Liver (tissue), 9 donors: ENCODE data around the gene CAPN2. TPM values are rescaled to one million over a fixed set of nuclear protein-coding genes. Genes with fewer than 3 reads are reported as not detected.
"Not testable (repeated sequence)": the region's sequence is repeated elsewhere in the genome, so short reads cannot be mapped to it uniquely, and the experiment has no call there.

Experiments used
- DNase-seq: peaks from one replicate; pipeline ENCODE4 v3.0.0-alpha.2; 2017; ENCODE audit warnings: low spot score
- H3K27ac ChIP-seq, 2 donors: one replicate each; pipeline ENCODE4 v1.7.0; 2013; ENCODE audit warnings: inconsistent platforms in 2 of 2, low read length in 2 of 2, control low read depth in 1 of 2, low read depth in 1 of 2, mild to moderate bottlenecking in 1 of 2
- H3K27me3 ChIP-seq, 4 donors: one replicate each; pipeline versions ENCODE4 v1.6.1 to v1.7.0; 2013; ENCODE audit warnings: low read length in 3 of 4, inconsistent platforms in 1 of 4, mild to moderate bottlenecking in 1 of 4, moderate library complexity in 1 of 4; ENCODE audit not compliant: control insufficient read depth in 4 of 4, insufficient read depth in 4 of 4
- H3K36me3 ChIP-seq, 4 donors: one replicate each; pipeline versions ENCODE4 v1.6.1 to v1.7.0; 2013; ENCODE audit warnings: low read length in 3 of 4, mild to moderate bottlenecking in 3 of 4, low read depth in 1 of 4, moderate library complexity in 1 of 4; ENCODE audit not compliant: control insufficient read depth in 4 of 4, insufficient read depth in 3 of 4
- H3K4me1 ChIP-seq, 4 donors: one replicate each; pipeline versions ENCODE4 v1.6.1 to v1.7.0; 2013; ENCODE audit warnings: low read length in 3 of 4, mild to moderate bottlenecking in 3 of 4, moderate library complexity in 1 of 4; ENCODE audit not compliant: control insufficient read depth in 4 of 4, insufficient read depth in 4 of 4
- H3K4me3 ChIP-seq, 3 donors: one replicate each; pipeline versions ENCODE4 v1.6.1 to v1.7.0; 2013; ENCODE audit warnings: low read length in 3 of 3, control low read depth in 1 of 3, low read depth in 1 of 3, mild to moderate bottlenecking in 1 of 3
- H3K9ac ChIP-seq, 2 donors: one replicate each; pipeline ENCODE4 v1.7.0; 2013; ENCODE audit warnings: low read length in 2 of 2, mild to moderate bottlenecking in 2 of 2, moderate library complexity in 2 of 2, control low read depth in 1 of 2, low read depth in 1 of 2
- H3K9me3 ChIP-seq, 4 donors: one replicate each; pipeline versions ENCODE4 v1.6.1 to v1.7.0; 2013; ENCODE audit warnings: low read length in 3 of 4; ENCODE audit not compliant: control insufficient read depth in 4 of 4
- ATF3 ChIP-seq: IDR thresholded peaks from 2 replicates; pipeline ENCODE4 v1.6.1; 2016; ENCODE audit warnings: antibody characterized with exemption
- CTCF ChIP-seq: fragments of 150-350 bp; IDR thresholded peaks from 2 replicates; pipeline ENCODE4 v1.5.1; 2017; ENCODE audit warnings: improper control_type of control experiment, low read depth, low read length; ENCODE audit not compliant: missing input control
- EGR1 ChIP-seq, 2 donors: IDR thresholded peaks; 2 replicates each; pipeline ENCODE4 v1.6.1; 2016 to 2018; ENCODE audit warnings: antibody characterized with exemption in 2 of 2, low read depth in 2 of 2
- FOXA1 ChIP-seq: IDR thresholded peaks from 2 replicates; pipeline ENCODE4 v1.6.1; 2016; ENCODE audit warnings: antibody characterized with exemption
- FOXA2 ChIP-seq: IDR thresholded peaks from 2 replicates; pipeline ENCODE4 v1.6.1; 2016; ENCODE audit warnings: antibody characterized with exemption
- GABPA ChIP-seq, 2 donors: IDR thresholded peaks in 1 of 2; conservative IDR thresholded peaks in 1 of 2; 2 replicates each; pipeline ENCODE4 v1.6.1; 2016; ENCODE audit warnings: antibody characterized with exemption in 2 of 2, mild to moderate bottlenecking in 1 of 2, moderate library complexity in 1 of 2
- HNF4A ChIP-seq, 2 donors: conservative IDR thresholded peaks; 2 replicates each; pipeline ENCODE4 v1.6.1; 2016; ENCODE audit warnings: antibody characterized with exemption in 2 of 2, mild to moderate bottlenecking in 2 of 2
- HNF4G ChIP-seq: IDR thresholded peaks from 2 replicates; pipeline ENCODE4 v1.6.1; 2016; ENCODE audit warnings: antibody characterized with exemption
- JUND ChIP-seq, 2 donors: IDR thresholded peaks; 2 replicates each; pipeline ENCODE4 v1.6.1; 2016; ENCODE audit warnings: antibody characterized with exemption in 2 of 2
- MAX ChIP-seq: IDR thresholded peaks from 2 replicates; pipeline ENCODE4 v1.6.1; 2016; ENCODE audit warnings: antibody characterized with exemption
- NR2F2 ChIP-seq: IDR thresholded peaks from 2 replicates; pipeline ENCODE4 v1.6.1; 2016; ENCODE audit warnings: antibody characterized with exemption
- REST ChIP-seq: IDR thresholded peaks from 2 replicates; pipeline ENCODE4 v1.6.1; 2016; ENCODE audit warnings: antibody characterized with exemption, mild to moderate bottlenecking
- RXRA ChIP-seq, 2 donors: IDR thresholded peaks; 2 replicates each; pipeline ENCODE4 v1.6.1; 2017 to 2018; ENCODE audit warnings: antibody characterized with exemption in 2 of 2, mild to moderate bottlenecking in 1 of 2
- SP1 ChIP-seq: IDR thresholded peaks from 2 replicates; pipeline ENCODE4 v1.6.1; 2018; ENCODE audit warnings: antibody characterized with exemption, mild to moderate bottlenecking
- YY1 ChIP-seq: IDR thresholded peaks from 2 replicates; pipeline ENCODE4 v1.6.1; 2016; ENCODE audit warnings: antibody characterized with exemption, mild to moderate bottlenecking
- ZBTB33 ChIP-seq: IDR thresholded peaks from 2 replicates; pipeline ENCODE4 v1.6.1; 2016; ENCODE audit warnings: antibody characterized with exemption
- WGBS: extraction: QIAGEN DNeasy Blood & Tissue Kit; methylation state at CpG from one replicate; pipeline ENCODE4 v1.1.7; 2013; 5-methylcytosine and 5-hydroxymethylcytosine counted together
- polyA plus RNA-seq, 2 donors: library from polyadenylated mRNA; stranded (reverse) in 1 of 2; unstranded in 1 of 2; fragments of 200-250 nt in 1 of 2; fragments of >200 nt in 1 of 2; fragmentation: Nextera tagmentation in 1 of 2; extraction: Ambion mirVana in 1 of 2; gene quantifications; one replicate each; pipeline versions ENCODE4 v1.2.1 to v1.2.3, GENCODE V29; 2013 to 2015
- total RNA-seq, 2 donors: library from RNA; depleted of rRNA; stranded (reverse); fragments of >200 nt; gene quantifications; one replicate each; pipeline ENCODE4 v1.2.3, GENCODE V29; 2014
- donor health status: healthy.
- donor health status: healthy.
- donor health status: healthy.
- donor health status: healthy.
- donor health status: healthy.

CAPN2 gene
- total and polyA plus RNA-seq, 4 donors, result 11.2 to 20.7 (median 15.5) TPM

GRCh38 chr1:223815865-223816264, 103.5 kb downstream of the CAPN2 start:
- DNase-seq, result no peak
- H3K27ac ChIP-seq, result no peak overlapping the region
- WGBS, result 92% methylated on average over 3 of the region's 3 CpGs
- peaks cover 0 to 15% (median 10%) of the 10 kb centered on the region in 4 donors for H3K4me1 ChIP-seq
- no peak overlapping the region for H3K4me3 ChIP-seq
- TF ChIP-seq ZBTB33, result no peak
- TF ChIP-seq HNF4A (conservative IDR thresholded peaks at IDR 0.05), result no peak
- TF ChIP-seq YY1, result no peak
- TF ChIP-seq ATF3, result no peak
- no peak for TF ChIP-seq EGR1 (IDR thresholded peaks at IDR 0.05; ENCODE audit: low read depth in 2 of 2)
- TF ChIP-seq SP1, result no peak
- TF ChIP-seq MAX, result no peak
- TF ChIP-seq REST, result no peak
- no peak for TF ChIP-seq HNF4G
- TF ChIP-seq FOXA1, result no peak
- TF ChIP-seq CTCF, result no peak
- TF ChIP-seq GABPA (IDR thresholded peaks at IDR 0.05 in 1 of 2, conservative IDR thresholded peaks at IDR 0.05 in 1 of 2), result no peak
- no peak for TF ChIP-seq JUND (IDR thresholded peaks at IDR 0.05)
- no peak for TF ChIP-seq FOXA2
- no peak for TF ChIP-seq RXRA (IDR thresholded peaks at IDR 0.05)
- TF ChIP-seq NR2F2, result no peak
- no peak overlapping the region for H3K9ac ChIP-seq
- no peaks in the 10 kb centered on the region for H3K9me3 ChIP-seq
- peaks cover 2 to 17% (median 14%) of the 10 kb centered on the region in 4 donors for H3K36me3 ChIP-seq
- H3K27me3 ChIP-seq, result no peaks in the 10 kb centered on the region

GRCh38 chr1:223817265-223817664, 104.9 kb downstream of the CAPN2 start:
- H3K27ac ChIP-seq, H3K9me3 ChIP-seq, H3K4me3 ChIP-seq, H3K27me3 ChIP-seq, DNase-seq, H3K9ac ChIP-seq: not testable (repeated sequence)
- H3K4me1 ChIP-seq, result peaks cover 0 to 17% (median 12%) of the 10 kb centered on the region in 4 donors
- H3K36me3 ChIP-seq, result peaks cover 2 to 16% (median 13%) of the 10 kb centered on the region in 4 donors
